GM23338 (cell line): Measurements from ENCODE around the gene PRKAR1B. TPM values are rescaled to one million over a fixed set of nuclear protein-coding genes. Genes with fewer than 3 reads are reported as not detected.

Experiments
- ATAC-seq: fragments of 200-7000 bp; cut with Tn5 transposase; 3 replicates; pipeline ENCODE4 v1.9.1; 2020
- DNase-seq: peaks from one replicate; pipeline ENCODE4 v3.0.0-alpha.2; 2015; ENCODE audit warnings: low spot score
- H2AFZ ChIP-seq: fragments of 200-600 bp; sonication (generic); 2 replicates; pipeline ENCODE4 v1.8.0; 2016; ENCODE audit warnings: antibody characterized with exemption, mild to moderate bottlenecking, moderate library complexity
- H3F3A ChIP-seq: fragments of 200-600 bp; sonication (generic); replicated peaks from 2 replicates; pipeline ENCODE4 v1.8.0; 2017; ENCODE audit warnings: antibody characterized with exemption, mixed run types, low read depth
- H3K27ac ChIP-seq: fragments of 200-600 bp; sonication (generic); 2 replicates; pipeline ENCODE4 v1.6.1; 2016; ENCODE audit warnings: low read depth
- H3K27me3 ChIP-seq: fragments of 200-600 bp; sonication (generic); 2 replicates; pipeline ENCODE4 v1.8.0; 2016; ENCODE audit warnings: mild to moderate bottlenecking, mixed run types, moderate library complexity; ENCODE audit not compliant: insufficient read depth
- H3K36me3 ChIP-seq: fragments of 200-600 bp; sonication (generic); 2 replicates; pipeline ENCODE4 v1.8.0; 2016; ENCODE audit warnings: mild to moderate bottlenecking; ENCODE audit not compliant: insufficient read depth
- H3K4me1 ChIP-seq: fragments of 200-600 bp; sonication (generic); 2 replicates; pipeline ENCODE4 v1.8.0; 2016; ENCODE audit warnings: mild to moderate bottlenecking, moderate library complexity; ENCODE audit not compliant: insufficient read depth
- H3K4me2 ChIP-seq: fragments of 200-600 bp; sonication (generic); 2 replicates; pipeline ENCODE4 v1.7.1; 2017; ENCODE audit warnings: mixed run types
- H3K4me3 ChIP-seq: fragments of 200-600 bp; sonication (generic); 2 replicates; pipeline ENCODE4 v1.6.1; 2016; ENCODE audit warnings: mixed run types
- H3K79me2 ChIP-seq: fragments of 200-600 bp; sonication (generic); replicated peaks from 2 replicates; pipeline ENCODE4 v1.8.0; 2017; ENCODE audit warnings: mild to moderate bottlenecking; ENCODE audit not compliant: insufficient read depth
- H3K9me2 ChIP-seq: fragments of 200-600 bp; sonication (generic); 2 replicates; pipeline ENCODE4 v1.8.0; 2017; ENCODE audit not compliant: insufficient read depth
- H4K20me1 ChIP-seq: fragments of 200-600 bp; sonication (generic); replicated peaks from 2 replicates; pipeline ENCODE4 v1.8.0; 2017; ENCODE audit warnings: mild to moderate bottlenecking; ENCODE audit not compliant: insufficient read depth
- H3K27ac Mint-ChIP-seq: 2 replicates; pipeline ENCODE4 v1.8.0; 2020; ENCODE audit warnings: inconsistent platforms, mild to moderate bottlenecking, moderate library complexity, mixed read lengths
- H3K27me3 Mint-ChIP-seq: 3 replicates; pipeline ENCODE4 v1.8.0; 2022; ENCODE audit warnings: low read depth, mild to moderate bottlenecking, moderate library complexity, mixed read lengths, inconsistent platforms; ENCODE audit not compliant: insufficient read depth, poor library complexity
- H3K36me3 Mint-ChIP-seq: 3 replicates; pipeline ENCODE4 v1.8.0; 2021; ENCODE audit warnings: low read depth, mild to moderate bottlenecking, inconsistent platforms, moderate library complexity, mixed read lengths
- H3K4me1 Mint-ChIP-seq: 3 replicates; pipeline ENCODE4 v1.8.0; 2020; ENCODE audit warnings: mild to moderate bottlenecking, inconsistent platforms, mixed read lengths
- H3K4me3 Mint-ChIP-seq: 3 replicates; pipeline ENCODE4 v1.8.0; 2021; ENCODE audit warnings: moderate library complexity, mild to moderate bottlenecking, inconsistent platforms, mixed read lengths
- H3K9me3 Mint-ChIP-seq: 3 replicates; pipeline ENCODE4 v1.8.0; 2020; ENCODE audit warnings: moderate library complexity, mild to moderate bottlenecking, inconsistent platforms, mixed read lengths
- CREB1 ChIP-seq: fragments of 250-450 bp; sonication (Bioruptor Pico); IDR thresholded peaks from 2 replicates; pipeline ENCODE4 v1.5.0; 2020; ENCODE audit warnings: low read depth, mild to moderate bottlenecking, moderate library complexity
- EZH2phosphoT487 ChIP-seq: fragments of 200-600 bp; sonication (generic); IDR thresholded peaks from one replicate; pipeline ENCODE4 v1.8.1; 2018; ENCODE audit warnings: antibody characterized with exemption; ENCODE audit not compliant: unreplicated experiment
- JUNB ChIP-seq: IDR thresholded peaks from one replicate; pipeline ENCODE4 v1.6.1; 2016; ENCODE audit warnings: antibody characterized with exemption; ENCODE audit not compliant: unreplicated experiment
- POLR2AphosphoS5 ChIP-seq: IDR thresholded peaks from 2 replicates; pipeline ENCODE4 v1.6.1; 2016; ENCODE audit warnings: antibody characterized with exemption, low read depth
- REST ChIP-seq: IDR thresholded peaks from one replicate; pipeline ENCODE4 v1.6.1; 2018; ENCODE audit warnings: antibody characterized with exemption; ENCODE audit not compliant: unreplicated experiment
- STAT1 ChIP-seq: IDR thresholded peaks from one replicate; pipeline ENCODE4 v1.6.1; 2016; ENCODE audit warnings: antibody characterized with exemption; ENCODE audit not compliant: unreplicated experiment
- ZNF114 ChIP-seq: fragments of 250-450 bp; sonication (Bioruptor Pico); IDR thresholded peaks from 2 replicates; pipeline ENCODE4 v1.5.0; 2020; ENCODE audit warnings: mild to moderate bottlenecking, moderate library complexity
- ZNF331 ChIP-seq: fragments of 250-450 bp; sonication (Bioruptor Pico); IDR thresholded peaks from 2 replicates; pipeline ENCODE4 v1.5.0; 2020; ENCODE audit warnings: low read depth, mild to moderate bottlenecking, moderate library complexity
- polyA plus RNA-seq: library from polyadenylated mRNA; unstranded; fragments of >200 nt; fragmentation: Nextera tagmentation; extraction: Ambion mirVana; gene quantifications from 2 replicates; pipeline ENCODE4 v1.2.1, GENCODE V29; 2016
- total RNA-seq: library from RNA; depleted of rRNA; stranded (reverse); fragments of >200 nt; shearing (Covaris generic); gene quantifications from 2 replicates; pipeline ENCODE4 v1.2.3, GENCODE V29; 2014
- TF ChIP-seq, protein P1 (sequence below): fragments of 250-450 bp; sonication (Bioruptor Pico); IDR thresholded peaks from 2 replicates; pipeline ENCODE4 v1.5.0; 2020; ENCODE audit warnings: mild to moderate bottlenecking, moderate library complexity

The PRKAR1B gene
- total and polyA plus RNA-seq, 2 experiments from 2014 or later: 35.7 to 36.7 TPM

- TF ChIP-seq EZH2phosphoT487: no peak
- no peak for TF ChIP-seq CREB1
- no peak for TF ChIP-seq ZNF331
- TF ChIP-seq REST: no peak
- no peak for TF ChIP-seq STAT1
These were observed 123.7 kb downstream of the PRKAR1B start (continued) for GRCh38 chr7:603152-603951.

- Histone ChIP-seq H3K9me2 (no peaks in the 10 kb centered on the region), H3K36me3 (no peaks in the 10 kb centered on the region; the same call in 1 of the 2 replicates), H3K79me2 (no peaks in the 10 kb centered on the region), H3K4me1 (no peaks in the 10 kb centered on the region), H2AFZ (no peak overlapping the region), H3K27me3 (no peaks in the 10 kb centered on the region), H3K27ac (0 out of 2 replicates have a peak overlapping the region, but pooled peaks have one; percentile 19), H4K20me1 (peaks cover 9% of the 10 kb centered on the region), H3K4me2 (no peak overlapping the region), H3F3A (no peaks in the 10 kb centered on the region), H3K4me3 (no peak overlapping the region)
- ATAC-seq (peak; percentile 56), DNase-seq (peak; percentile 40)
- H3K4me1 Mint-ChIP-seq: peaks cover 10% of the 10 kb centered on the region
- H3K9me3 Mint-ChIP-seq: no peaks in the 10 kb centered on the region; the same call in 2 of the 3 replicates
- no peak overlapping the region for H3K4me3 Mint-ChIP-seq
- H3K27me3 Mint-ChIP-seq: peaks cover 2% of the 10 kb centered on the region
- H3K36me3 Mint-ChIP-seq: peaks cover 9% of the 10 kb centered on the region; the same call in 2 of the 3 replicates
- H3K27ac Mint-ChIP-seq: peak overlapping the region; percentile 69
- no peak for TF ChIP-seq CREB1
- no peak for TF ChIP-seq ZNF114 (CRISPR knock-in tag)
- TF ChIP-seq POLR2AphosphoS5: no peak
- TF ChIP-seq REST: no peak
- TF ChIP-seq, protein P1, sequence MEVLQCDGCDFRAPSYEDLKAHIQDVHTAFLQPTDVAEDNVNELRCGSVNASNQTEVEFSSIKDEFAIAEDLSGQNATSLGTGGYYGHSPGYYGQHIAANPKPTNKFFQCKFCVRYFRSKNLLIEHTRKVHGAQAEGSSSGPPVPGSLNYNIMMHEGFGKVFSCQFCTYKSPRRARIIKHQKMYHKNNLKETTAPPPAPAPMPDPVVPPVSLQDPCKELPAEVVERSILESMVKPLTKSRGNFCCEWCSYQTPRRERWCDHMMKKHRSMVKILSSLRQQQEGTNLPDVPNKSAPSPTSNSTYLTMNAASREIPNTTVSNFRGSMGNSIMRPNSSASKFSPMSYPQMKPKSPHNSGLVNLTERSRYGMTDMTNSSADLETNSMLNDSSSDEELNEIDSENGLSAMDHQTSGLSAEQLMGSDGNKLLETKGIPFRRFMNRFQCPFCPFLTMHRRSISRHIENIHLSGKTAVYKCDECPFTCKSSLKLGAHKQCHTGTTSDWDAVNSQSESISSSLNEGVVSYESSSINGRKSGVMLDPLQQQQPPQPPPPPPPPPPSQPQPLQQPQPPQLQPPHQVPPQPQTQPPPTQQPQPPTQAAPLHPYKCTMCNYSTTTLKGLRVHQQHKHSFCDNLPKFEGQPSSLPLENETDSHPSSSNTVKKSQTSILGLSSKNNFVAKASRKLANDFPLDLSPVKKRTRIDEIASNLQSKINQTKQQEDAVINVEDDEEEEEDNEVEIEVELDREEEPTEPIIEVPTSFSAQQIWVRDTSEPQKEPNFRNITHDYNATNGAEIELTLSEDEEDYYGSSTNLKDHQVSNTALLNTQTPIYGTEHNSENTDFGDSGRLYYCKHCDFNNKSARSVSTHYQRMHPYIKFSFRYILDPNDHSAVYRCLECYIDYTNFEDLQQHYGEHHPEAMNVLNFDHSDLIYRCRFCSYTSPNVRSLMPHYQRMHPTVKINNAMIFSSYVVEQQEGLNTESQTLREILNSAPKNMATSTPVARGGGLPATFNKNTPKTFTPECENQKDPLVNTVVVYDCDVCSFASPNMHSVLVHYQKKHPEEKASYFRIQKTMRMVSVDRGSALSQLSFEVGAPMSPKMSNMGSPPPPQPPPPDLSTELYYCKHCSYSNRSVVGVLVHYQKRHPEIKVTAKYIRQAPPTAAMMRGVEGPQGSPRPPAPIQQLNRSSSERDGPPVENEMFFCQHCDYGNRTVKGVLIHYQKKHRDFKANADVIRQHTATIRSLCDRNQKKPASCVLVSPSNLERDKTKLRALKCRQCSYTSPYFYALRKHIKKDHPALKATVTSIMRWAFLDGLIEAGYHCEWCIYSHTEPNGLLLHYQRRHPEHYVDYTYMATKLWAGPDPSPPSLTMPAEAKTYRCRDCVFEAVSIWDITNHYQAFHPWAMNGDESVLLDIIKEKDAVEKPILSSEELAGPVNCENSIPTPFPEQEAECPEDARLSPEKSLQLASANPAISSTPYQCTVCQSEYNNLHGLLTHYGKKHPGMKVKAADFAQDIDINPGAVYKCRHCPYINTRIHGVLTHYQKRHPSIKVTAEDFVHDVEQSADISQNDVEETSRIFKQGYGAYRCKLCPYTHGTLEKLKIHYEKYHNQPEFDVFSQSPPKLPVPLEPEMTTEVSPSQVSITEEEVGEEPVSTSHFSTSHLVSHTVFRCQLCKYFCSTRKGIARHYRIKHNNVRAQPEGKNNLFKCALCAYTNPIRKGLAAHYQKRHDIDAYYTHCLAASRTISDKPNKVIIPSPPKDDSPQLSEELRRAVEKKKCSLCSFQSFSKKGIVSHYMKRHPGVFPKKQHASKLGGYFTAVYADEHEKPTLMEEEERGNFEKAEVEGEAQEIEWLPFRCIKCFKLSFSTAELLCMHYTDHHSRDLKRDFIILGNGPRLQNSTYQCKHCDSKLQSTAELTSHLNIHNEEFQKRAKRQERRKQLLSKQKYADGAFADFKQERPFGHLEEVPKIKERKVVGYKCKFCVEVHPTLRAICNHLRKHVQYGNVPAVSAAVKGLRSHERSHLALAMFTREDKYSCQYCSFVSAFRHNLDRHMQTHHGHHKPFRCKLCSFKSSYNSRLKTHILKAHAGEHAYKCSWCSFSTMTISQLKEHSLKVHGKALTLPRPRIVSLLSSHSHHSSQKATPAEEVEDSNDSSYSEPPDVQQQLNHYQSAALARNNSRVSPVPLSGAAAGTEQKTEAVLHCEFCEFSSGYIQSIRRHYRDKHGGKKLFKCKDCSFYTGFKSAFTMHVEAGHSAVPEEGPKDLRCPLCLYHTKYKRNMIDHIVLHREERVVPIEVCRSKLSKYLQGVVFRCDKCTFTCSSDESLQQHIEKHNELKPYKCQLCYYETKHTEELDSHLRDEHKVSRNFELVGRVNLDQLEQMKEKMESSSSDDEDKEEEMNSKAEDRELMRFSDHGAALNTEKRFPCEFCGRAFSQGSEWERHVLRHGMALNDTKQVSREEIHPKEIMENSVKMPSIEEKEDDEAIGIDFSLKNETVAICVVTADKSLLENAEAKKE (CRISPR knock-in tag): no peak
- no peak for TF ChIP-seq STAT1
- no peak for TF ChIP-seq JUNB
- no peak for TF ChIP-seq ZNF331
These were observed 124.5 kb downstream of the PRKAR1B start for GRCh38 chr7:602341-603141.
